ENCODE results near the gene STK32C. TPM values are rescaled to one million over a fixed set of nuclear protein-coding genes. Genes with fewer than 3 reads are reported as not detected.

The STK32C gene
- total and polyA plus RNA-seq, 7 donors, result 4.3 to 12.8 (median 8.4) TPM

DNA sequence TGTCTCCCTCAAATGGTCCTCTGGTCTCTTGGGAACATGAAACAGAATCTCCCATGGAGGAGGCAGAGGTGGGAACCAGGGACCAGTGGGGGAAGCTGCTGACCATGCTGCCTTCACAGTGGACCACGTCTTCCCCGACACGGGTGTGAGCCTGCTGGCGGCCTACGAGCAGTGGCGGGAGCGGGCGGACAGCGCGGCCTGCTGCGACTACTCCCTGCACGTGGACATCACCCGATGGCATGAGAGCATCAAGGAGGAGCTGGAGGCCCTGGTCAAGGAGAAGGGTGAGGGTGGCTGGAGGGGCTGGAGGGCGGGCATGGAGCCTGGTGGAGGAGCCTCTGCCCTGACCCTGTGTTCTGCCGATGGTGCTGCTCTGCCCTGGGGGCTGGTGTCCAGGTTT, 113.0 kb downstream of the STK32C start:
- H3K9me3 ChIP-seq, result no peaks in the 10 kb centered on the region
- intact Hi-C loops (cut with DNase I), result no loop called here
- no peaks in the 10 kb centered on the region for H3K4me1 ChIP-seq
- H3K27me3 ChIP-seq, result peaks cover 0 to 4% (median 0%) of the 10 kb centered on the region in 3 donors
- 91 to 92% methylated on average over 15 of the region's 15 CpGs for WGBS, 2 donors
- no peak overlapping the region for H3K27ac ChIP-seq
- H3K36me3 ChIP-seq, result no peaks in the 10 kb centered on the region
- DNase-seq, result no peak
- TF ChIP-seq CTCF (IDR thresholded peaks at IDR 0.05), result no peak
- TF ChIP-seq EP300 (IDR thresholded peaks at IDR 0.05), result no peak
- no peak for TF ChIP-seq POLR2AphosphoS5 (IDR thresholded peaks at IDR 0.05)
- no peak for TF ChIP-seq POLR2A (IDR thresholded peaks at IDR 0.05)
- H3K4me3 ChIP-seq, result no peak overlapping the region

- DNase-seq, result no peak
- Histone ChIP-seq H3K4me1 (no peaks in the 10 kb centered on the region), H3K27ac (no peak overlapping the region), H3K36me3 (no peaks in the 10 kb centered on the region), H3K9me3 (no peaks in the 10 kb centered on the region), H3K27me3 (peaks cover 0 to 11% (median 2%) of the 10 kb centered on the region in 3 donors), H3K4me3 (no peak overlapping the region)
- intact Hi-C loops (cut with DNase I), result no loop called here
- no peak for TF ChIP-seq POLR2AphosphoS5 (IDR thresholded peaks at IDR 0.05)
- TF ChIP-seq EP300 (IDR thresholded peaks at IDR 0.05), result no peak
- TF ChIP-seq CTCF (IDR thresholded peaks at IDR 0.05), result no peak
- TF ChIP-seq POLR2A (IDR thresholded peaks at IDR 0.05), result no peak
- 71 to 79% methylated on average over 21 of the region's 21 CpGs for WGBS, 2 donors
These were observed 113.7 kb downstream of the STK32C start for GRCh38 chr10:132193907-132194552.

DNA sequence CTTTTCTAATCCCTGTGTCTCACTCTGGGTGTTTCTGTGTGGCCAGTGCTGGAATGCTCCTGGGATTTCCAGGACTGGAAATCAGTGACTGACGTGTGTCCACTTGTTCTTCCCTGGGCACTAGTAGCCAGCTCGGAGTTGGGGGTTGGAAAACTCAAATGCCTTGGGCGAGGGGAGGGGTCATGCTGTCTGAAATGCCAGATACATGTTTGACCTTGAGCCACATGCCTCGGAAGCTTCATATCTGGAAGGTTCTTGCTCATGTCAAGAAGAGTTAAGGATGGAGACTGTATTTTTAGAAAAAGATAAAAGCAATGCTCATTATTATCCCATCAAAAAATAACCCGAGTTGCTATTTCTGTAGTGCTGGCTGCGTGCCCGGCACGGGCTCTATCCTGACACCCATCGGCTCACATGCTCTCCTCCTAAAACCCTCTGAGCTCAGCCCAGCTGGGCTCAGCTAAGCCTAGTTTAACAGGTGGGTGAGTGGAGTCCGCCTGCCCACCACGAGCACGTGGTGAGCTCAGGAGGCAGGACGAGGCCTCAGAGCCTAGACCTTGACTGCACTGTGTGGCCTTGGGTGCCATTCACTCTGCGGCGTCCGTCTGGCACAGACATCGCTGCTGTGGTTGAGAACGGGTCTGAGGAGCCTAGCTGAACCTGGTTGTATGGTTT, 114.6 kb downstream of the STK32C start:
- Histone ChIP-seq H3K27ac (no peak overlapping the region), H3K27me3 (peaks cover under 1 to 20% (median 11%) of the 10 kb centered on the region in 3 donors), H3K36me3 (no peaks in the 10 kb centered on the region), H3K4me1 (no peaks in the 10 kb centered on the region), H3K4me3 (no peak overlapping the region), H3K9me3 (no peaks in the 10 kb centered on the region)
- no peak for DNase-seq
- no peak for TF ChIP-seq EP300 (IDR thresholded peaks at IDR 0.05)
- no peak for TF ChIP-seq POLR2A (IDR thresholded peaks at IDR 0.05)
- TF ChIP-seq CTCF (IDR thresholded peaks at IDR 0.05), result no peak
- no peak for TF ChIP-seq POLR2AphosphoS5 (IDR thresholded peaks at IDR 0.05)
- intact Hi-C loops (cut with DNase I), result no loop called here
- 75 to 78% methylated on average over 18 of the region's 18 CpGs for WGBS, 2 donors

- DNase-seq, result no peak
- Histone ChIP-seq H3K36me3 (no peaks in the 10 kb centered on the region), H3K4me1 (peaks cover 0 to 7% (median 6%) of the 10 kb centered on the region in 4 donors), H3K9me3 (no peaks in the 10 kb centered on the region), H3K27me3 (peaks cover 8 to 28% (median 19%) of the 10 kb centered on the region in 3 donors), H3K27ac (no peak overlapping the region), H3K4me3 (no peak overlapping the region)
- TF ChIP-seq POLR2A (IDR thresholded peaks at IDR 0.05) (no peak), POLR2AphosphoS5 (IDR thresholded peaks at IDR 0.05) (no peak), CTCF (IDR thresholded peaks at IDR 0.05) (no peak), EP300 (IDR thresholded peaks at IDR 0.05) (no peak)
- WGBS, 2 donors, result 88% methylated on average over 28 of the region's 28 CpGs
- intact Hi-C loops (cut with DNase I), result no loop called here
These were observed 115.4 kb downstream of the STK32C start for GRCh38 chr10:132192076-132192975.
